Calu3 (cell line): ENCODE data around the gene BUB1. TPM values are rescaled to one million over a fixed set of nuclear protein-coding genes. Genes with fewer than 3 reads are reported as not detected.

ENCODE experiments used
- BruUV-seq: library from RNA; stranded (reverse); fragments of 400-500 nt; replicated peaks from 2 replicates; lab custom pipeline; 2021; lab: Mats Ljungman, UMichigan
- CTCF ChIA-PET: fragments of 300-600 bp; sonication (Branson Sonifier 250); formaldehyde crosslinking; loops from one replicate; lab custom pipeline; 2022; ENCODE audit warnings: antibody characterized with exemption; lab: Charles Lee
- DNase-seq: peaks from one replicate; pipeline ENCODE4 v3.0.0; 2022
- H3K27ac Mint-ChIP-seq: one replicate; pipeline ENCODE4 v1.8.0; 2022; ENCODE audit warnings: mixed read lengths; ENCODE audit not compliant: unreplicated experiment
- H3K27me3 Mint-ChIP-seq: one replicate; pipeline ENCODE4 v1.8.0; 2022; ENCODE audit warnings: mixed read lengths; ENCODE audit not compliant: unreplicated experiment
- H3K36me3 Mint-ChIP-seq: one replicate; pipeline ENCODE4 v1.8.0; 2022; ENCODE audit warnings: mild to moderate bottlenecking, moderate library complexity, mixed read lengths; ENCODE audit not compliant: insufficient read depth, unreplicated experiment
- H3K4me1 Mint-ChIP-seq: one replicate; pipeline ENCODE4 v1.8.0; 2022; ENCODE audit warnings: mild to moderate bottlenecking, low read depth, mixed read lengths; ENCODE audit not compliant: unreplicated experiment
- H3K4me3 Mint-ChIP-seq: one replicate; pipeline ENCODE4 v1.8.0; 2022; ENCODE audit warnings: mild to moderate bottlenecking, low read depth, moderate library complexity, mixed read lengths; ENCODE audit not compliant: unreplicated experiment
- H3K9me3 Mint-ChIP-seq: one replicate; pipeline ENCODE4 v1.8.0; 2022; ENCODE audit warnings: low read depth, mixed read lengths; ENCODE audit not compliant: unreplicated experiment
- intact Hi-C: fragments of 100-400 bp; cut with micrococcal nuclease; formaldehyde crosslinking; loops from one replicate; pipeline ENCODE4 v1.10.0; 2022; ENCODE audit not compliant: unreplicated experiment
- total RNA-seq: library from RNA; stranded (reverse); gene quantifications from 2 replicates; pipeline ENCODE4 v1.2.3, GENCODE V29; 2022
- TF ChIP-seq, protein P1 (sequence below): fragments of 200-600 bp; IDR thresholded peaks from one replicate; pipeline ENCODE4 v1.8.0; 2022; ENCODE audit warnings: antibody characterized with exemption; ENCODE audit not compliant: unreplicated experiment

The BUB1 gene
- total RNA-seq, 1 experiment from 2014 or later: 66.1 TPM

DNA sequence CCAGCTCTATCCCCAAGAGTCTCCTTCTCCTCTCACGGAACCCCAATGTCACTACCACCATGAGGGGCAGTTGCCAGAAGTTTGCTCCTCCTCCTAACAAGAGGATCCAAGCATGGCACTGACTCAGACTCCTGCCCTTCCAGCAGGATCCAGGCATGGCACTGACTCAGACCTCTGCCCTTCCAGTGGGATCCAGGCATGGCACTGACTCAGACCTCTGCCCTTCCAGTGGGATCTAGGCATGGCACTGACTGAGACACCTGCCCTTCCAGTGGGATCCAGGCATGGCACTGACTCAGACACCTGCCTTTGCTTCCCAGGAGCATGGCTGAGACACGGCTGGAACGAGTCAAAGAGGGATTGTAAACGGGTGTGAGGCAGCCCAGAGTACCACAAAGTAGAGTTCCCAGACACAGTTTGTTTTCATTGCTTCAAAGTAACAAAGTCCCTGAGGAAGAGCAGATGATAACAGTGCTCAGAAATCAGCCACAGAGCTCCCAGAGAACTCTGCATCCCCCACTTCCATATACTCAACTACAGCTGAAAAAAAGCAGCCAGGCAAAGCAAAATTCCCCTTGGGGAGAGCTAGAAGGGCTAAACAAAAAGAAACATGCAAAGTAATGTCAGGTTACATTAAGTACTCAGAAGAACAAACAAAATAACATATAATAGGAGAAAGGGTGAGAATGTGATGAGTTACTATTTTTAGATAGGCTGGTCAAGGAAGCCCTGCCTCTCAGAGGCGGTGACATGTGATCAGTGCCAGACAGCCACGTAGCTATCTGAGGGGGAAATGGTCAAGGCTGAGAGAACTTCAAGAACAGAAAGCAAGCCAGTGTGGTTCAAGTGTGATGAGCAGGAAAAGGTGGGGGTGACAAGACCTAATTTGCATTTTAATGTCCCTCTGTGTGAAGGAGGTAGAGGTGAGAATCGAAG is 3.0 kb downstream of the BUB1 start:
- intact Hi-C loops: loop anchor here (5.0 kb wide), 1 partner anchor 82 kb away; no protein-coding TSS in a partner anchor
- H3K27ac Mint-ChIP-seq: peak overlapping the region; percentile 32
- peaks cover 28% of the 10 kb centered on the region for H3K4me1 Mint-ChIP-seq
- TF ChIP-seq, protein P1, sequence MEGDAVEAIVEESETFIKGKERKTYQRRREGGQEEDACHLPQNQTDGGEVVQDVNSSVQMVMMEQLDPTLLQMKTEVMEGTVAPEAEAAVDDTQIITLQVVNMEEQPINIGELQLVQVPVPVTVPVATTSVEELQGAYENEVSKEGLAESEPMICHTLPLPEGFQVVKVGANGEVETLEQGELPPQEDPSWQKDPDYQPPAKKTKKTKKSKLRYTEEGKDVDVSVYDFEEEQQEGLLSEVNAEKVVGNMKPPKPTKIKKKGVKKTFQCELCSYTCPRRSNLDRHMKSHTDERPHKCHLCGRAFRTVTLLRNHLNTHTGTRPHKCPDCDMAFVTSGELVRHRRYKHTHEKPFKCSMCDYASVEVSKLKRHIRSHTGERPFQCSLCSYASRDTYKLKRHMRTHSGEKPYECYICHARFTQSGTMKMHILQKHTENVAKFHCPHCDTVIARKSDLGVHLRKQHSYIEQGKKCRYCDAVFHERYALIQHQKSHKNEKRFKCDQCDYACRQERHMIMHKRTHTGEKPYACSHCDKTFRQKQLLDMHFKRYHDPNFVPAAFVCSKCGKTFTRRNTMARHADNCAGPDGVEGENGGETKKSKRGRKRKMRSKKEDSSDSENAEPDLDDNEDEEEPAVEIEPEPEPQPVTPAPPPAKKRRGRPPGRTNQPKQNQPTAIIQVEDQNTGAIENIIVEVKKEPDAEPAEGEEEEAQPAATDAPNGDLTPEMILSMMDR: no peak
- peak; percentile 13 for DNase-seq
- H3K36me3 Mint-ChIP-seq: peaks cover 21% of the 10 kb centered on the region
- peak overlapping the region; percentile 45 for H3K4me3 Mint-ChIP-seq
- BruUV-seq: no TSS peak
- H3K9me3 Mint-ChIP-seq: no peaks in the 10 kb centered on the region
- CTCF ChIA-PET: interaction anchor here (1.3 to 1.7 kb wide), 2 partner anchors 17 to 81 kb away, joined by 3 to 7 read pairs; no protein-coding TSS in a partner anchor
- H3K27me3 Mint-ChIP-seq: no peaks in the 10 kb centered on the region

DNA sequence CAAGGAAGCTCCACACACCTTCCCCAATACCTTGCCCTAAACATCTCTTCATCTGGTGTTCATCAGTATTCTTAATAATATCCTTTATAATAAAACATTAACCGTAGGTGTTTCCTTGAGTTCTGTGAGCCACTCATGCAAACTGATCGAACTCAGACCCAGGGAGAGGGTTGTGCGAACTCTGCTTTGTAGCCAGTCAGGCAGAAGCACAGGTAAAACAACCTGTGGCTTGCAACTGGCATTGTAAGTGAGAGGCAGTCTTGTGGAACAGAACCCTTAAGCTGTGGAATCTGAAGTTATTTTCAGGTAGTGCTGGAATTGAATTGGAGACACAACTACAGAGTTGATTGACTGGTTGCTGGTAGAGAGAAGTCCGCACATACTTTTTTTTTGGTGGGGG is 4.7 kb downstream of the BUB1 start:
- intact Hi-C loops: no loop called here
- H3K27me3 Mint-ChIP-seq: no peaks in the 10 kb centered on the region
- no TSS peak for BruUV-seq
- TF ChIP-seq, protein P1: no peak
- H3K27ac Mint-ChIP-seq: no peak overlapping the region
- peaks cover 19% of the 10 kb centered on the region for H3K4me1 Mint-ChIP-seq
- H3K36me3 Mint-ChIP-seq: peaks cover 24% of the 10 kb centered on the region
- DNase-seq: no peak
- no peak overlapping the region for H3K4me3 Mint-ChIP-seq
- H3K9me3 Mint-ChIP-seq: no peaks in the 10 kb centered on the region
- CTCF ChIA-PET: no interaction called here

DNA sequence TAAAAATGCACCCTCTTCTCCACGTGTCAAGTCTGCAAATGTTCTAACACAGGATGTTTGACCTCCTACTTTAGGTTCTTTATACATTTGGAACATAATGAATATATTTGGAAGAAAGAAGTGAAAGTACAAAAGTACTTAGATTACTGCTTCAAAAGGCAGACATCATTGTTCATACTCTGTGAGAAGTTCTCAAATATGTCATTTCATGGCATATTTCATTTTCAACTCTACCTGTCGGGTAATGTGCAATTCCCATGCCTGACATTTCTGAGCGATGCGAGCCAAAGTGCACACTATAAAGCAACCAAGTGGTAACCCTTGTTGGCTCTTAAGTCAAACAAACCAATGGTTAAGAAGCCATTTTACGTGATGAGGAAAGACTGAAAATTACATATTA is 7.0 kb downstream of the BUB1 start:
- no peak overlapping the region for H3K4me3 Mint-ChIP-seq
- peaks cover 13% of the 10 kb centered on the region for H3K4me1 Mint-ChIP-seq
- CTCF ChIA-PET: no interaction called here
- peaks cover 10% of the 10 kb centered on the region for H3K36me3 Mint-ChIP-seq
- no peak for DNase-seq
- no peaks in the 10 kb centered on the region for H3K27me3 Mint-ChIP-seq
- no peaks in the 10 kb centered on the region for H3K9me3 Mint-ChIP-seq
- no TSS peak for BruUV-seq
- intact Hi-C loops: no loop called here
- TF ChIP-seq, protein P1: no peak
- H3K27ac Mint-ChIP-seq: no peak overlapping the region

DNA sequence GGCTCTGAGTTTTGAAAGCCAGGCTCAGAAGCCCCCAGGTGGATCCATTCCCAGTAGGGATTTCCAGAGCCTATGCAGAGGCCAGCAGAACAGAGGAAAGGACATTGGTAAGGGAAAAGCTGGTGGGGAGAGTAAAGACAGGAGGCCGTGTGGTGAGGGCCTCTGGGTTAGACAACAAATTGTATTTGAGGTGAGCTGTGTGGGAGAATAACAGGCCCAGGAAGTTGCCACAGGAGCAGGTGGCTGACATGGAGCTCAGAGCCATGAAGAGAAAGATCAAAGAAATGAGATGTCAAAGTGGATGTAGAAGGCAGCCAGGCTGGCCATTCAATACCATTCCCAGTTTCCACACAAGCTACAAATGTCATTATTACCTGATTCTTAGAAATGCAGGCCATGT is 8.8 kb downstream of the BUB1 start:
- Mint-ChIP-seq H3K27me3 (no peaks in the 10 kb centered on the region), H3K4me3 (no peak overlapping the region), H3K36me3 (peaks cover 20% of the 10 kb centered on the region), H3K4me1 (no peaks in the 10 kb centered on the region), H3K27ac (no peak overlapping the region), H3K9me3 (no peaks in the 10 kb centered on the region)
- no peak for DNase-seq
- CTCF ChIA-PET: no interaction called here
- intact Hi-C loops: no loop called here
- TF ChIP-seq, protein P1: no peak
- BruUV-seq: no TSS peak
